HG03565 (cell line): ENCODE measurements around the gene FANCB.

ENCODE experiments used
- ATAC-seq: cut with Tn5 transposase; IDR thresholded peaks from one replicate; pipeline ENCODE4 v1.9.1; 2021; ENCODE audit warnings: mild to moderate bottlenecking, moderate library complexity; ENCODE audit not compliant: unreplicated experiment

The FANCB gene

GRCh38 chrX:14872851-14873675 lies at the start of gene FANCB, which contains the start of gene MOSPD2:
Gene FANCB (minus strand): TSS chrX:14873069. CDS start chrX:14865510, 7,559 bp downstream.
Gene MOSPD2 (plus strand): TSS chrX:14873421. CDS start chrX:14873529, 108 bp downstream.
- ATAC-seq: peak; percentile 93

- ATAC-seq: no peak
Measured at GRCh38 chrX:14922437-14922836, 49.6 kb upstream of the FANCB start.

GRCh38 chrX:14920196-14920595 lies 47.3 kb upstream of the FANCB start:
- ATAC-seq: no peak

- no peak for ATAC-seq
Measured at GRCh38 chrX:14919407-14919806, 46.5 kb upstream of the FANCB start.

GRCh38 chrX:14916017-14916674 lies 43.3 kb upstream of the FANCB start:
- ATAC-seq: no peak

- ATAC-seq: no peak
Measured at GRCh38 chrX:14915596-14915995, 42.7 kb upstream of the FANCB start.

- no peak for ATAC-seq
Measured at GRCh38 chrX:14913241-14913640, 40.4 kb upstream of the FANCB start.

- no peak for ATAC-seq
Measured at GRCh38 chrX:14903891-14904290, 31.0 kb upstream of the FANCB start.

GRCh38 chrX:14902537-14902936 lies 29.7 kb upstream of the FANCB start:
- ATAC-seq: no peak

- ATAC-seq: peak; percentile 76
Measured at GRCh38 chrX:14899607-14900006, 26.7 kb upstream of the FANCB start.

GRCh38 chrX:14897042-14897441 lies 24.2 kb upstream of the FANCB start:
- ATAC-seq: no peak

GRCh38 chrX:14896273-14896672 lies 23.4 kb upstream of the FANCB start:
- ATAC-seq: no peak

GRCh38 chrX:14886252-14886651 lies 13.4 kb upstream of the FANCB start:
- ATAC-seq: no peak

GRCh38 chrX:14884714-14885113 lies 11.8 kb upstream of the FANCB start:
- no peak for ATAC-seq

- ATAC-seq: no peak
Measured at GRCh38 chrX:14883826-14884225, 11.0 kb upstream of the FANCB start.

GRCh38 chrX:14875624-14876023 lies 2.8 kb upstream of the FANCB start:
- no peak for ATAC-seq

- ATAC-seq: no peak
Measured at GRCh38 chrX:14873676-14874049, 794 bp upstream of the FANCB start.

GRCh38 chrX:14872355-14872754 lies 514 bp downstream of the FANCB start:
- no peak for ATAC-seq

- no peak for ATAC-seq
Measured at GRCh38 chrX:14871767-14872166, 1.1 kb downstream of the FANCB start.

GRCh38 chrX:14865201-14865600 lies 7.7 kb downstream of the FANCB start:
- ATAC-seq: no peak

- ATAC-seq: no peak
Measured at GRCh38 chrX:14864631-14865030, 8.2 kb downstream of the FANCB start.

- no peak for ATAC-seq
Measured at GRCh38 chrX:14851526-14851925, 21.3 kb downstream of the FANCB start.
